Kidney epithelial cell (primary cell): ENCODE measurements around the gene ROR2. TPM values are rescaled to one million over a fixed set of nuclear protein-coding genes. Genes with fewer than 3 reads are reported as not detected.

Source experiments
- DNase-seq: peaks from one replicate; pipeline ENCODE4 v3.0.0-alpha.2; 2010; ENCODE audit warnings: low read depth
- H3K27me3 ChIP-seq: 2 replicates; pipeline ENCODE4 v1.6.0; 2011; ENCODE audit warnings: low read length; ENCODE audit not compliant: control insufficient read depth, insufficient read depth
- H3K36me3 ChIP-seq: 2 replicates; pipeline ENCODE4 v1.5.1; 2011; ENCODE audit warnings: low read length; ENCODE audit not compliant: control insufficient read depth, insufficient read depth
- H3K4me3 ChIP-seq: 2 replicates; pipeline ENCODE4 v1.5.1; 2011; ENCODE audit warnings: low read depth, mild to moderate bottlenecking, control low read depth, low read length
- CTCF ChIP-seq: IDR thresholded peaks from 2 replicates; pipeline ENCODE4 v1.5.1; 2011; ENCODE audit warnings: mild to moderate bottlenecking, moderate library complexity, low read length, control low read depth, inconsistent platforms; ENCODE audit not compliant: insufficient read depth, poor library complexity, severe bottlenecking
- total RNA-seq: library from RNA; depleted of rRNA; stranded (reverse); fragments of >200 nt; gene quantifications from 2 replicates; pipeline ENCODE4 v1.2.3, GENCODE V29; 2015

The ROR2 gene
- total RNA-seq, 1 donor from 2014 or later: 1.2 TPM

DNA sequence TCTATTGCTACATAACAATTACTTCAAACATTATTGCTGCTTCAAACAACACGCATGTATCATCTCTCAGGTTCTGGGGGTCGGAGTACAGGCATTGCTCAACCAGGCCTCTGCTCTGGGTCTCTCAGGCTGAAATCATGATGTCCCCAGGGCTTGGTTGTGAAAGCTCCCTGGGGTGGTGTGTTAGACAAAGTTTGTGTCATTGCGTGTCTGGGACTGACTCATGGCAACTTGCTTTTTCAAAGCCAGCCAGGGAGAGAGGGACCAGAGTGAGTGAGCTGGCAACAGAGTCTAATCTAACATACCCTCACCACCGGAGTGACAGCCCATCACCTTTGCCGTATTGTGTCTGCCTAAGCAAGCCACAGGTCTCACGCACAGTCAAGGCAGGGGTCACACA lies 267.2 kb downstream of the ROR2 start:
- Histone ChIP-seq H3K27me3 (no peaks in the 10 kb centered on the region), H3K36me3 (no peaks in the 10 kb centered on the region), H3K4me3 (no peak overlapping the region)
- no peak for DNase-seq
- TF ChIP-seq CTCF: no peak

DNA sequence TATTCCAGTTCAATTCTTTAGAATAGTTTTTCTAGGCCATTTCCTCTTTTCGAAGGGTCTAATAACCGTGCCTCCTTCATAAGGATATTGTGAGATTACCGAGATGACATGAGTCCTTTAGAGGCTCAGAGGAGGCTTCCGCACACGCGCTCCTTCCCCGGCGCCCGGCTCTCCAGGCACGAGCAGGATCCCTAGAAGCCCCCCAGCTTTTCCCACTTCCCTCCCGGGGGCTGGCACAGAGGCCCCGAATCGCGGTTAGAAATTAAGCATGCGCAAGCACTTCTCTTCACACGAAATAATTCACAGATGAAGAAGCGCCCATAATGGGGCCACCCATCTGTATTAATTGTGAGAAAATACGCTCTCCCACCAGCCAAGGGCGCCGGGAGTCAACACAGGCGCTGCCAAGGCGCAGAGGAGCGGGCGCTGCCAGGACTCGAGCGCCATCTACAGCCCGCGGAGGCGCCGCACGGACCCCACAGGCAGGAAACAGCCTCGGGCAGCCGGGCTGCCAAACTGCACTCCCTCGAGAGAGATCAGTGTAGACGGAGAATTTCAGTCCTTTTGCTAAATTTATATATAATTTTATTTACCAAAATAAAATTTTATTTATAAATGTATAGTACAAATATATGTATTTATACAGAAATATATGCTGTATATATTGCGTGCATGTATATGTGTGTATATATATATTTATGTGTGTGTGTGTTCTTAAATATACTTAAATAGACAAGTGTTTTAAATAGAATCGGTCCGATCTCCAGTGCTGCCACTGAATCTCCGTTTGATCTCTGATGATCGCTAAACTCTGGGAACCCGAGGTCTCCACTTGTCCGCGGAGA lies 268.3 kb downstream of the ROR2 start:
- Histone ChIP-seq H3K27me3 (no peaks in the 10 kb centered on the region), H3K36me3 (no peaks in the 10 kb centered on the region), H3K4me3 (no peak overlapping the region)
- no peak for DNase-seq
- peak; percentile 98 for TF ChIP-seq CTCF

GRCh38 chr9:91680998-91681397 lies 269.0 kb downstream of the ROR2 start:
- no peaks in the 10 kb centered on the region for H3K27me3 ChIP-seq
- no peak overlapping the region for H3K4me3 ChIP-seq
- no peak for TF ChIP-seq CTCF
- H3K36me3 ChIP-seq: no peaks in the 10 kb centered on the region
- no peak for DNase-seq

DNA sequence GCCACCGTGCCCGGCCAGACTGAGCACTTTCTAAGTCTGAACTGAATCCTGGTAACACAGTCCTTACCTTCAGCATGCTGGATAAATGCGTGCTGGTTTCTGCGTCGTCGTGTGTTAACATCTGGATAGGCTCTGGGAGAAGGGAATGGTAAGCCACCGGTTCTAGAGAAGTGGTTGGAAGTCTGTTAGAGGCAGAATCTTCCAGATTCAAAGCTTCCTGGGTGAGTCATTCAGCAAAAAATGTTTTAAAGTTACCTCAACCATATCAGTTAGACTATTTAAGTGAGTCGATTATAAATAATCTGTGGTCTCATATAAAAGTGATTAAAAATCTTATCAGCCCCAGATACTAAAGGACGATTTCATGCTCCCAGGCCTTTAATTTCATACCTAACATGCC lies 269.9 kb downstream of the ROR2 start:
- no peaks in the 10 kb centered on the region for H3K27me3 ChIP-seq
- no peaks in the 10 kb centered on the region for H3K36me3 ChIP-seq
- no peak overlapping the region for H3K4me3 ChIP-seq
- TF ChIP-seq CTCF: no peak
- DNase-seq: no peak

DNA sequence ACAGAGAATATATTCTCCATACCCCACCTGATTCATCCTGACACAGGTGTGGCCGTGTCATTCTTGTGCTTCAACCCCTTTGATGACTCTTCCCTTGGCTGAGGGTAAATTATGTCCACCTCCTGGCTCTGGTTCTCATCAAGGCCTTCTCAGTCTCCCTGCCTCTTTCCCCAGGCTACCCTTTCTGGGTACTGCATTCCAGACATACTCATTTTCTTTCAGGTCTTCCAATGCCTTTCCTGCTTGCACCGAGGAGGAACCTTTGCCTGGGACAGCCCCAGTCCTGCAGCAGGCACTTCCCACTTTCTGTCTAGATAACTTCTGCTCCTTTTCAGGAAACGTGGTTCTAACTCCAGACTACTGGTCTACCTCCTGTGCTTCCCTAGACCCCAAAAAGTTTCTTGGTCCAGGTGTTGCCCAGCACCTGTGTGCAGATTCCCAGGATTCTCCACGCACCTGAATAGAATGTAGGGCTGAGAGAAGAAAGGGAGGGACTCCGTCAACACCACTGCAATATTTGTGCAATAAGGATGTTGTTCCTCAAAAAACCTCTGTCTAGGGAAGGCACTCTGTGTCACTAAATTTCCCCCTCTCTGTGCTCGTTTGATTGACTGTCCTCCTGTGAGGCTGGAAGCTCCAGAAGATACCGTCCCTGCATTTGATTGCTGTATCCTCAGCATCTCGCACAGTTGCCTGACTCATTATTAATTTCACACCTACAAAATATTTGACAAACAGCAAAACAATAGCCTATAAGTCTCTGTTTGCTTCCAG lies 271.0 kb downstream of the ROR2 start:
- Histone ChIP-seq H3K36me3 (no peaks in the 10 kb centered on the region), H3K4me3 (no peak overlapping the region), H3K27me3 (no peaks in the 10 kb centered on the region)
- DNase-seq: no peak
- TF ChIP-seq CTCF: no peak
